Left lung (tissue), 10 donors: ENCODE data around the gene DOHH. TPM values are rescaled to one million over a fixed set of nuclear protein-coding genes. Genes with fewer than 3 reads are reported as not detected.

Experiments
- ATAC-seq: fragments of 200-7000 bp; cut with Tn5 transposase; one replicate; pipeline ENCODE4 v1.9.1; 2020; ENCODE audit warnings: moderate library complexity
- DNase-seq, 4 donors: peaks; one replicate each; pipeline ENCODE4 v3.0.0-alpha.2; 2013 to 2020
- H3K27ac ChIP-seq, 2 donors: fragments of 200-600 bp; sonication (generic) in 1 of 2; one replicate each; pipeline versions ENCODE4 v1.5.0 to v1.8.0; 2020 to 2021
- H3K27me3 ChIP-seq, 2 donors: fragments of 200-600 bp; sonication (generic) in 1 of 2; one replicate each; pipeline versions ENCODE4 v1.5.0 to v1.8.0; 2020 to 2021
- H3K36me3 ChIP-seq, 2 donors: fragments of 200-600 bp; sonication (generic) in 1 of 2; one replicate each; pipeline versions ENCODE4 v1.5.0 to v1.8.0; 2020 to 2021
- H3K4me1 ChIP-seq, 2 donors: fragments of 200-600 bp; one replicate each; pipeline ENCODE4 v1.8.0; 2021
- H3K4me3 ChIP-seq, 2 donors: fragments of 200-600 bp; sonication (generic) in 1 of 2; one replicate each; pipeline versions ENCODE4 v1.5.0 to v1.8.0; 2020 to 2021; ENCODE audit warnings: mild to moderate bottlenecking in 1 of 2
- H3K9me3 ChIP-seq, 2 donors: fragments of 200-600 bp; sonication (generic) in 1 of 2; one replicate each; pipeline versions ENCODE4 v1.5.0 to v1.8.0; 2020 to 2021
- CTCF ChIP-seq, 2 donors: fragments of 200-600 bp; sonication (generic) in 1 of 2; IDR thresholded peaks; one replicate each; pipeline versions ENCODE4 v1.5.0 to v1.8.0; 2021; ENCODE audit warnings: antibody characterized with exemption in 2 of 2
- intact Hi-C, 2 donors: fragments of 100-400 bp; cut with DNase I; formaldehyde crosslinking; loops; one replicate each; pipeline versions ENCODE4 v1.11.2 to v1.14.2; 2022
- polyA plus RNA-seq, 6 donors: library from polyadenylated mRNA; unstranded; fragments of 120-200 nt; gene quantifications; one replicate each; pipeline ENCODE4 v1.2.1, GENCODE V29; 2013; ENCODE audit not compliant: insufficient read length in 6 of 6
- total RNA-seq, 2 donors: library from RNA; stranded (reverse); fragmentation: NEBNext Ultra II Directional; extraction: Animal tissue kit (Norgen Biotek cat#: 25700); gene quantifications; one replicate each; pipeline ENCODE4 v1.2.1, GENCODE V29; 2021
- donor health status: DM: no; HTN: yes; CAD: no.
- donor health status: DM: no; HTN: no; CAD: no.

Gene DOHH
- total and polyA plus RNA-seq, 8 donors: 5.8 to 14.1 (median 7.9) TPM

- ATAC-seq (no peak), DNase-seq (no peak)
- Histone ChIP-seq H3K27ac (no peak overlapping the region), H3K27me3 (peaks cover 0 to 5% of the 10 kb centered on the region in 2 donors), H3K36me3 (peaks cover 0 to 8% of the 10 kb centered on the region in 2 donors), H3K4me3 (no peak overlapping the region), H3K4me1 (peaks cover 3 to 14% of the 10 kb centered on the region in 2 donors), H3K9me3 (no peaks in the 10 kb centered on the region)
- intact Hi-C loops: loop anchor here (5.0 to 10.0 kb wide), 2 partner anchors 143 to 155 kb away; no protein-coding TSS in a partner anchor
- no peak for TF ChIP-seq CTCF (IDR thresholded peaks at IDR 0.05)
These were observed 30.6 kb downstream of the DOHH start for GRCh38 chr19:3469638-3470499.

GRCh38 chr19:3468211-3468610 is 32.3 kb downstream of the DOHH start:
- no peak for TF ChIP-seq CTCF (IDR thresholded peaks at IDR 0.05)
- DNase-seq (no peak), ATAC-seq (no peak)
- peaks cover 0 to 24% of the 10 kb centered on the region in 2 donors for H3K36me3 ChIP-seq
- H3K9me3 ChIP-seq: no peaks in the 10 kb centered on the region
- H3K4me1 ChIP-seq: peaks cover 3 to 14% of the 10 kb centered on the region in 2 donors
- no peak overlapping the region for H3K27ac ChIP-seq
- no peaks in the 10 kb centered on the region for H3K27me3 ChIP-seq
- H3K4me3 ChIP-seq: no peak overlapping the region
- intact Hi-C loops: no loop called here

DNA sequence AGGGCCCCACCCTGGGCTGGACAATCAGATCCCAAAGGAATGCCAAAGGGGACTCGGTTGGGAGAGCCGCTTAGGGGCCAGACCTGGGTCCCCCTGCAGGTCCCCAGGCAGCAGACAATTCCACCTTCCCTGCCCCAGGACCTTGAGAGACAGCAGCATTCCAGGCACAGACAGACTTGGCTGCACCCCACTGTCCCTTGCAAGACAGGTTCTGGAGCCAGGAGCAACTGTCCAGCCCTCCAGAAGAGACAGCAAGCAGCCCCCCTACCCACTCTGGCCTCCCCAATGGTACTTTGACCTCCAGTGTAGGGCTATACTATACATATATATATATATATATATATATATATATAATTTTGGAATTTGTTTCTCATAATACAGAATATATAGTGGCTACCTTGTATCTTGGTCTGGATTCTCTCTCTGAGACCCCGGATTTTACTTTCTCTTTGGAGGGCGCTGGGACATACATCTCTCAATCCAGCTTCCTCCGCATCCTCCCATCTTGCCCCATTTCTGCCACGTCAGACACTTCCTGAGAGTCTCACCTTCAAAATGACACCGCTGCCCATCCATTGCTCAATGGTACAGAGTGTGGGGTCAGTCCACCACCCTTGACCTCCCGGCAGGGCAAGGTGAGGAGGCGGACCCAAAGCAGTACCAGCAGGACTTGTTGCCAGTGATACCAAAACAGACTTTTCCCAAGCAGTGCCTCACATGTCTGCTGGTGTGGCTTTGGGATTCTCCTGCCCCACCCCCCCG is 32.9 kb downstream of the DOHH start:
- Histone ChIP-seq H3K9me3 (no peaks in the 10 kb centered on the region), H3K4me1 (peaks cover 3 to 14% of the 10 kb centered on the region in 2 donors), H3K27me3 (no peaks in the 10 kb centered on the region), H3K36me3 (peaks cover 0 to 30% of the 10 kb centered on the region in 2 donors), H3K4me3 (no peak overlapping the region), H3K27ac (no peak overlapping the region)
- DNase-seq (no peak), ATAC-seq (no peak)
- TF ChIP-seq CTCF (IDR thresholded peaks at IDR 0.05): no peak
- intact Hi-C loops: no loop called here

DNA sequence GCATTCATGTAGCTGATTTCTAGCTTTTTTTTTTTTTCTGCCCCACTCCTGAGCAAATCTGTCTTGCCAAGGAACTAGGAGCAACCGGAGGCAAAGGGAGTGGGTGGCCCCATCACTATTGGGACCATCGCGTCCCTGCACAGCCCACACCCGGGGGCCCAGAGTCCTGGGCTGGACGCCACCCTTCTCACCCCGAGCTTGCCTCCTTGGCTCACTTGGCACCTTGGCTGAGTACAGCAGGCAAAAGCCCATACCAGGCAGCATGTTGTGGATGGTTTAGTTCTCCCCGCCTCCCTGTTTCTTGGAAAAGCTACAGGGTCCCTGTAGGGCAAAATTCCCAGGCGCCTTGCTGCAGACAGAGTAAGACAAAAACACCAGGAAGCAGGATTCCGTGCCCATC is 33.8 kb downstream of the DOHH start:
- peak overlapping the region in 1 of 2 donors; percentile 48 for H3K27ac ChIP-seq

More for the DNA sequence above, 33.8 kb downstream of the DOHH start:
- peaks cover 0 to 39% of the 10 kb centered on the region in 2 donors for H3K36me3 ChIP-seq
- TF ChIP-seq CTCF (IDR thresholded peaks at IDR 0.05): no peak
- no peaks in the 10 kb centered on the region for H3K27me3 ChIP-seq
- H3K4me3 ChIP-seq: no peak overlapping the region
- H3K4me1 ChIP-seq: peaks cover 3 to 6% of the 10 kb centered on the region in 2 donors
- no peaks in the 10 kb centered on the region for H3K9me3 ChIP-seq
- intact Hi-C loops: no loop called here
- DNase-seq: no peak
- ATAC-seq: no peak
